Left ventricle myocardium inferior (tissue), 1 donor: ENCODE measurements around the gene ACAD11. TPM values are rescaled to one million over a fixed set of nuclear protein-coding genes. Genes with fewer than 3 reads are reported as not detected.
"Not testable (repeated sequence)": the region's sequence is repeated elsewhere in the genome, so short reads cannot be mapped to it uniquely, and the experiment has no call there.

Source experiments
- DNase-seq: peaks from one replicate; pipeline ENCODE4 v3.0.0-alpha.2; 2020
- H3K27ac ChIP-seq: fragments of 200-600 bp; replicated peaks from 2 replicates; pipeline ENCODE4 v1.8.0; 2021
- H3K27me3 ChIP-seq: fragments of 200-600 bp; 2 replicates; pipeline ENCODE4 v1.8.0; 2021; ENCODE audit warnings: low read depth
- H3K36me3 ChIP-seq: fragments of 200-600 bp; 2 replicates; pipeline ENCODE4 v1.8.0; 2021
- H3K4me1 ChIP-seq: fragments of 200-600 bp; 2 replicates; pipeline ENCODE4 v1.8.0; 2021
- H3K4me3 ChIP-seq: fragments of 200-600 bp; 2 replicates; pipeline ENCODE4 v1.8.0; 2021; ENCODE audit warnings: mild to moderate bottlenecking, moderate library complexity
- H3K9me3 ChIP-seq: fragments of 200-600 bp; replicated peaks from 2 replicates; pipeline ENCODE4 v1.8.0; 2021
- intact Hi-C: fragments of 100-400 bp; cut with micrococcal nuclease; formaldehyde crosslinking; loops from one replicate; pipeline ENCODE4 v1.11.0; 2022
- total RNA-seq: library from RNA; stranded (reverse); fragmentation: NEBNext Ultra II Directional; extraction: Animal tissue kit (Norgen Biotek cat#: 25700); gene quantifications from one replicate; pipeline ENCODE4 v1.2.1, GENCODE V29; 2021
- TF ChIP-seq, protein P1 (sequence below): fragments of 200-600 bp; IDR thresholded peaks from 2 replicates; pipeline ENCODE4 v1.8.0; 2021; ENCODE audit warnings: antibody characterized with exemption, mild to moderate bottlenecking, borderline replicate concordance
- donor health status: DM: no; HTN: yes; CAD: no; lungs with severe emphysema.

Gene ACAD11
- total RNA-seq, 1 donor from 2014 or later: 21.5 TPM

DNA sequence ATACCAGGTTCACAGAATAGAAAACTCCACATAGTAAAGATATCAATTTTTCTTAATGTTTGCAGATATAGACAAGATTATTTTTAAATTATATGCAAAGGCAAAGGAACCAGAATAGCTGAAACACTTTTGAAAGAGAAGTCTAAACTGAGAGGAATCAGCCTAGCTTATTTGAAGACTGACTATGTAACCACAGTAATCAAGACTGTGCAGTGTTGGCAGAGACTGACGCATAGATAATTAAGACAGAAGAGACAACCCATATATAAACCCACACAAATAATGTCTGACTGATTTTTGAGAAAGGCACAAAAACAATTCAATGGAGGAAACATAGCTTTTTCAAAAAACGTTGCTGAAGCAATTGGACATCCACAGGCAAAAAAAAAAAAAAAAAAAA lies 91.2 kb downstream of the ACAD11 start:
- Histone ChIP-seq H3K4me3 (no peak overlapping the region), H3K27me3 (no peaks in the 10 kb centered on the region), H3K9me3 (peaks cover 4% of the 10 kb centered on the region), H3K4me1 (no peaks in the 10 kb centered on the region), H3K27ac (no peak overlapping the region), H3K36me3 (peaks cover 18% of the 10 kb centered on the region)
- no peak for DNase-seq
- TF ChIP-seq, protein P1, sequence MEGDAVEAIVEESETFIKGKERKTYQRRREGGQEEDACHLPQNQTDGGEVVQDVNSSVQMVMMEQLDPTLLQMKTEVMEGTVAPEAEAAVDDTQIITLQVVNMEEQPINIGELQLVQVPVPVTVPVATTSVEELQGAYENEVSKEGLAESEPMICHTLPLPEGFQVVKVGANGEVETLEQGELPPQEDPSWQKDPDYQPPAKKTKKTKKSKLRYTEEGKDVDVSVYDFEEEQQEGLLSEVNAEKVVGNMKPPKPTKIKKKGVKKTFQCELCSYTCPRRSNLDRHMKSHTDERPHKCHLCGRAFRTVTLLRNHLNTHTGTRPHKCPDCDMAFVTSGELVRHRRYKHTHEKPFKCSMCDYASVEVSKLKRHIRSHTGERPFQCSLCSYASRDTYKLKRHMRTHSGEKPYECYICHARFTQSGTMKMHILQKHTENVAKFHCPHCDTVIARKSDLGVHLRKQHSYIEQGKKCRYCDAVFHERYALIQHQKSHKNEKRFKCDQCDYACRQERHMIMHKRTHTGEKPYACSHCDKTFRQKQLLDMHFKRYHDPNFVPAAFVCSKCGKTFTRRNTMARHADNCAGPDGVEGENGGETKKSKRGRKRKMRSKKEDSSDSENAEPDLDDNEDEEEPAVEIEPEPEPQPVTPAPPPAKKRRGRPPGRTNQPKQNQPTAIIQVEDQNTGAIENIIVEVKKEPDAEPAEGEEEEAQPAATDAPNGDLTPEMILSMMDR: no peak
- intact Hi-C loops: no loop called here

DNA sequence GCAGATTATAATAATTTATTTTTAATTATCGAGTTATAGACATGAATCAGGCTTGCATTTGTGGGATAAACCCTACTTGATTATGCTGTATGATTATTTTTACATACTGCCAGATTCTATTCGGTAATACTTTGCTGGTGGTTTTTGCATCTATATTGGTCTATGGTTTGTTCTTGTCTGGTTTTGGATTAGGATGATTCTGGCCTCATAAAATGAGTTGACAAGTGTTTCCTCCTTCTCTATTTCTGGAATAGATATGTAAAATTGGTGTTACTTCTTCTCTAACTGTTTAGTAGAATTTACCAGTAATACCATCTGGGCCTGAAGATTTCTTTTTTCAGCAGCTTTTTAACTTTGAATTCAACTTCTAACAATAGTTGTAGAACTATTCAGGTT lies 95.5 kb downstream of the ACAD11 start:
- no peak for DNase-seq
- Histone ChIP-seq H3K9me3 (no peaks in the 10 kb centered on the region), H3K4me3 (no peak overlapping the region), H3K36me3 (peaks cover 20% of the 10 kb centered on the region), H3K27ac (no peak overlapping the region), H3K27me3 (no peaks in the 10 kb centered on the region), H3K4me1 (no peaks in the 10 kb centered on the region)
- TF ChIP-seq, protein P1: no peak
- intact Hi-C loops: no loop called here

DNA sequence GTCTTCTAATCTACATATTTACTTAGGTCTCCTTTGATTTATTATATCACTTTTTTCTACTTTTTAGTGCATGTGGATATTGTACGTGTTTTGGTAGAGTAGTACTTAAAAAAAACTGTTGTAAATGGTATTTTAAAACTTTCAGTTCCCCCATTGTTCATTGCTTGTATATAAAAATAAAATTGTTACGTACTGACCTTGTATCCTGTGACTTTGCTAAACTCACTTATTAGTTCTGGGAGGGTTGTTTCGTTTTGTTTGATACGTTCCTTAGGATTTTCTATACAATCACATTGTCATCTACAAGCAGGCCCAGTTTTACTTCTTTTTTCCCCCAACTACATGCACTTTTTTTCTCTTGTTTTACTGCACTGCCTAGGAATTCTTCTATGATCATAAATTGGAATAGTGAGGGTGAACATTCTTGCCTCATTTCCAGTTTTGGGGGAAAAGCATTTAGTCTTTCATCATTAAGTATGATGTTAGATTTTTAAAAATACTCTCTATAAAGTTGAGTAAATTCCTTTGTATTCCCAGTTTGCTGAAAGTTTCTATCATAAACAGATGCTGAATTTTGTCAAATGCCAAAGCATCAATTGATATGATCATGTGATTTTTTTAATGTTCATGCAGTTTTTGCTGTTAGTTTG lies 96.1 kb downstream of the ACAD11 start:
- no peaks in the 10 kb centered on the region for H3K4me1 ChIP-seq
- TF ChIP-seq, protein P1: no peak
- no peak for DNase-seq
- H3K27me3 ChIP-seq: no peaks in the 10 kb centered on the region
- no peak overlapping the region for H3K27ac ChIP-seq
- H3K4me3 ChIP-seq: no peak overlapping the region
- H3K9me3 ChIP-seq: no peaks in the 10 kb centered on the region
- intact Hi-C loops: no loop called here
- H3K36me3 ChIP-seq: peaks cover 25% of the 10 kb centered on the region

DNA sequence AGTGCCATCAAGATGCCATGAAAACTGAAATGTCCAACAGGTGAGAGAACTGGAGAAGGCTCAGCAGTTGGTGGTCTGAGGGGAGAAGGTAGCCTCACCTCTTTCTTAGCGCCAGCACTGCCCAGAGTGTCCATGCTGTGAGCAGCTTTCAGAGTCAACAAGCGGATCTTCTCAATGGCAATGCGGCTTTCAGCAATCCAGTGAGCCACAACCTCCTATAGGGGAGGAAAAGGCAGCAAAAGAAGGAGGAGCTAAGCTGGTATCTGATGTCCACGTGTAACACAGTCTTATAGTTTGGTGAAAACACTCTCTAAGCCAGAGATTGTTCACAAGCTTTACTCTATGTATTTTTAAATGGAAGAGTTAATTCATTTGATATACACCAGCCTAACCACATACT lies 98.6 kb downstream of the ACAD11 start:
- Histone ChIP-seq H3K27ac (no peak overlapping the region), H3K4me3 (no peak overlapping the region), H3K9me3 (no peaks in the 10 kb centered on the region), H3K27me3 (no peaks in the 10 kb centered on the region), H3K4me1 (peaks cover 6% of the 10 kb centered on the region), H3K36me3 (peaks cover 29% of the 10 kb centered on the region)
- TF ChIP-seq, protein P1: no peak
- intact Hi-C loops: no loop called here
- no peak for DNase-seq

DNA sequence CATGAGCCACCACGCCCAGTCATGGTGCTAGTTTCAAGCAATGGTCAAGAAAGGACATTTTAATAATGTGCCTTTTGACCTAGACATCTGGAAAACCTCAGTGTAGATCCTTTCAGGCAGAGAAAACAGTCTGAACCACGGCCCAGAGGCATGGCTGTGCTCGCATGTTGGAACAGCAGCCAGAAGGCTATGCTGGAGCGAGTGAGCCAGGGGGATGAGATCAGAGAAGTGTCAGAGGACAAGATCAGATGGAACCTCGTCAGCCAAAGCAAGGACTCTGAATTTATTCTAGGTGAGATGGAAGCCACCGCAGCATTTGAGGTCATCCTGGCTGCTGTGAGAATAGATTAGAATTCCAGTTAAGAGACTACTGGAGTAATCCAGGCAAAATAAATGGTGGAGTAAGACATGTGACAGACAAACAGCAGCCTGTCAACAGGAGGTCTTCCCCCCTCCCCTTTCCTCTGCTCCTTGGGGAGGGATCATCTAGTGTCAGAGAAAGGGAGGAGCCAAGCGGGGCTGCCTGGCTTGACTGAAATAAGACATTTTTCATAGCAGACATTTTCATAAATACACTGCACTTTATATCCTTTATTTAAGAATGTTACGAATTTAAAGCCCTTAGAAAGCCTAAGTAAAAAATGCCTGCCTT lies 103.0 kb downstream of the ACAD11 start:
- peak; percentile 61 for DNase-seq
- peak overlapping the region; percentile 68 for H3K27ac ChIP-seq
- H3K9me3 ChIP-seq: no peaks in the 10 kb centered on the region
- H3K27me3 ChIP-seq: no peaks in the 10 kb centered on the region
- H3K36me3 ChIP-seq: peaks cover 20% of the 10 kb centered on the region
- peaks cover 24% of the 10 kb centered on the region for H3K4me1 ChIP-seq
- TF ChIP-seq, protein P1: no peak
- no peak overlapping the region for H3K4me3 ChIP-seq
- intact Hi-C loops: no loop called here

DNA sequence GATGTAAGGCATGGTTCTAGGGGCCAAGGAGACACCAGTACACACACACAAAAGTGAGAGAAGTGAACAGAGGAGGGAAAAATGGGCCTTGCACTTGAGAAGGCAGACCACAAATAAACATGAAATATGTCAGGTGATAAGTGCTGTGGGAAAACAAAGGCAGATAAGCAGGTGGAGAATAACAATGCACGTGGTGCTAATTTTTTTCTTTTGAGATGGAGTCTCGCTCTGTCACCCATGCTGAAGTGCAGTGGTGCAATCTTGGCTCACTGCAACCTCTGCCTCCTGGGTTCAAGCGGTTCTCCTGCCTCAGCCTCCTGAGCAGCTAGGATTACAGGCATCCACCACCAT lies 103.6 kb downstream of the ACAD11 start:
- H3K4me3 ChIP-seq, H3K9me3 ChIP-seq, intact Hi-C loops, DNase-seq, H3K27me3 ChIP-seq: not testable (repeated sequence)
- Histone ChIP-seq H3K27ac (peak overlapping the region; percentile 68), H3K36me3 (peaks cover 19% of the 10 kb centered on the region), H3K4me1 (peaks cover 28% of the 10 kb centered on the region)
